Suprapubic skin (tissue), 4 donors: ENCODE results near the gene MFSD1.

Experiments
- CTCF ChIP-seq, 2 donors: fragments of 200-600 bp in 1 of 2; fragments of 450-650 bp in 1 of 2; sonication (generic) in 1 of 2; IDR thresholded peaks; one replicate each; pipeline ENCODE4 v1.5.1; 2016 to 2019; ENCODE audit warnings: antibody characterized with exemption in 2 of 2, mild to moderate bottlenecking in 1 of 2, moderate library complexity in 1 of 2
- EP300 ChIP-seq: sonication (generic); formaldehyde crosslinking; IDR thresholded peaks from one replicate; pipeline ENCODE4 v1.6.1; 2017; ENCODE audit warnings: antibody characterized with exemption
- POLR2A ChIP-seq, 2 donors: fragments of 450-650 bp; IDR thresholded peaks; one replicate each; pipeline ENCODE4 v1.6.1; 2017; ENCODE audit warnings: antibody characterized with exemption in 2 of 2, mild to moderate bottlenecking in 2 of 2, moderate library complexity in 2 of 2
- POLR2AphosphoS5 ChIP-seq, 3 donors: sonication (generic); formaldehyde crosslinking; IDR thresholded peaks; one replicate each; pipeline ENCODE4 v1.6.1; 2017; ENCODE audit warnings: antibody characterized with exemption in 3 of 3

GRCh38 chr3:158773845-158774830 lies 27.7 kb upstream of the MFSD1 start:
- TF ChIP-seq POLR2A (IDR thresholded peaks at IDR 0.05), result no peak
- TF ChIP-seq CTCF (IDR thresholded peaks at IDR 0.05), result no peak
- TF ChIP-seq POLR2AphosphoS5 (IDR thresholded peaks at IDR 0.05), result no peak
- TF ChIP-seq EP300, result no peak
